SK-N-MC (cell line): ENCODE measurements around the gene FHIT.

Experiments
- EZH2 ChIP-seq: fragments of 200-600 bp; sonication (generic); IDR thresholded peaks from one replicate; pipeline ENCODE4 v1.6.1; 2017; ENCODE audit warnings: antibody characterized with exemption
- FOXP2 ChIP-seq: optimal IDR thresholded peaks from 2 replicates; pipeline ENCODE3; 2011; ENCODE audit warnings: mild to moderate bottlenecking, moderate library complexity; ENCODE audit not compliant: insufficient read depth; ENCODE audit errors: extremely low read length, control extremely low read depth
- POLR2AphosphoS5 ChIP-seq: IDR thresholded peaks from 2 replicates; pipeline ENCODE4 v1.6.1; 2012; ENCODE audit warnings: mild to moderate bottlenecking, low read depth, low read length, borderline replicate concordance

DNA sequence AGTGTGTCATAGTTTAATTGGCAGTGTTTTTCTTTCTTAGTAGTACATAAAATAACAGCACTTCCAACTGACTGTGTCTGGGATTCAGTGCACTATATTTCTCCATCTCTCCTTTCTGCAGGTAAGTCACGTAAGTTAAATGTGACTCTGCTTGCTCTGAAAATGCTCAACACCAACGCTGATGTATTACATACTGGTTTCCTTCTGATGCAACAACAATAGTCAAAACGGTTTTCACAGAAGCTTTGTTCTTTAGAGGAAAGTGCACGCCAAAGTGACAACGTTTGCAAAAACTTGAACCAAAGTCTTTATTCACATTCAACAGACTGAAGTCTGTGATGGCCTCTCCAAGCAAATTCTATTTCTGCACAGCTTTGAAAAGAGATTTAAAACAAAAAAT lies 1494.3 kb downstream of the FHIT start:
- TF ChIP-seq POLR2AphosphoS5 (no peak), EZH2 (no peak), FOXP2 (no peak)
